ENCODE measurements around the gene ACSF3.
"Not testable (repeated sequence)": the region's sequence is repeated elsewhere in the genome, so short reads cannot be mapped to it uniquely, and the experiment has no call there.

The ACSF3 gene

DNA sequence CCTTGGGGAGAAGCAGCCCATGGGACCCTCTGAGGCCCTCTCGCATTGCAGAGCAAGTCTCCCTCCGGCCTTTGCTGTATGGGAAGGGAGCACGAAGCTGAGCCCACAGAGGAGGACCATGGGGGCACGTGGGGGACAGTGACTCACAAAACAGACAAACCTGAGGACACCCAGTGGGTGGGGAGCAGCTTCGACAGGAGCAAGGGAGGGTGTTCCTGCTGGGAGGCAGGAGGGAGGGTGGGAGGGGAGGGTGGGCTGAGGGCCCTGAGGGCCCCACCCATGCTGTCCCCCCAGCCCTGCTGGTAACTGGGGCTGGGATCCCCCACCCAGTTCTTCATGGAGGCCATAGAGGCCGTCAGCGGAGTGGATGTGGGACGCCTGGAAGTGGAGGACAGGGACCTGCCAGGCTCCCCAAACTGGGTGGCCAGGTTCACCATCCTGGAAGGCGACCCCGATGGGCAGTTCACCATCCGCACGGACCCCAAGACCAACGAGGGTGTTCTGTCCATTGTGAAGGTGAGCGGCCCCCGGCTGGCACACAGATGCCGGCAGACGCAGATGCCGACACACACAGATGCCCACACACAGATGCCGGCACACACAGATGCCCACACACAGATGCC lies 94.2 kb downstream of the ACSF3 start (continued):
- TF ChIP-seq, protein P1, sequence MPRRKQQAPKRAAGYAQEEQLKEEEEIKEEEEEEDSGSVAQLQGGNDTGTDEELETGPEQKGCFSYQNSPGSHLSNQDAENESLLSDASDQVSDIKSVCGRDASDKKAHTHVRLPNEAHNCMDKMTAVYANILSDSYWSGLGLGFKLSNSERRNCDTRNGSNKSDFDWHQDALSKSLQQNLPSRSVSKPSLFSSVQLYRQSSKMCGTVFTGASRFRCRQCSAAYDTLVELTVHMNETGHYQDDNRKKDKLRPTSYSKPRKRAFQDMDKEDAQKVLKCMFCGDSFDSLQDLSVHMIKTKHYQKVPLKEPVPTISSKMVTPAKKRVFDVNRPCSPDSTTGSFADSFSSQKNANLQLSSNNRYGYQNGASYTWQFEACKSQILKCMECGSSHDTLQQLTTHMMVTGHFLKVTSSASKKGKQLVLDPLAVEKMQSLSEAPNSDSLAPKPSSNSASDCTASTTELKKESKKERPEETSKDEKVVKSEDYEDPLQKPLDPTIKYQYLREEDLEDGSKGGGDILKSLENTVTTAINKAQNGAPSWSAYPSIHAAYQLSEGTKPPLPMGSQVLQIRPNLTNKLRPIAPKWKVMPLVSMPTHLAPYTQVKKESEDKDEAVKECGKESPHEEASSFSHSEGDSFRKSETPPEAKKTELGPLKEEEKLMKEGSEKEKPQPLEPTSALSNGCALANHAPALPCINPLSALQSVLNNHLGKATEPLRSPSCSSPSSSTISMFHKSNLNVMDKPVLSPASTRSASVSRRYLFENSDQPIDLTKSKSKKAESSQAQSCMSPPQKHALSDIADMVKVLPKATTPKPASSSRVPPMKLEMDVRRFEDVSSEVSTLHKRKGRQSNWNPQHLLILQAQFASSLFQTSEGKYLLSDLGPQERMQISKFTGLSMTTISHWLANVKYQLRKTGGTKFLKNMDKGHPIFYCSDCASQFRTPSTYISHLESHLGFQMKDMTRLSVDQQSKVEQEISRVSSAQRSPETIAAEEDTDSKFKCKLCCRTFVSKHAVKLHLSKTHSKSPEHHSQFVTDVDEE (CRISPR knock-in tag; IDR thresholded peaks at IDR 0.05), result no peak
- no peak for TF ChIP-seq CSDC2 (CRISPR knock-in tag; IDR thresholded peaks at IDR 0.05)
- no peak for TF ChIP-seq ESRRG (CRISPR knock-in tag; IDR thresholded peaks at IDR 0.05)
- TF ChIP-seq, protein P2, sequence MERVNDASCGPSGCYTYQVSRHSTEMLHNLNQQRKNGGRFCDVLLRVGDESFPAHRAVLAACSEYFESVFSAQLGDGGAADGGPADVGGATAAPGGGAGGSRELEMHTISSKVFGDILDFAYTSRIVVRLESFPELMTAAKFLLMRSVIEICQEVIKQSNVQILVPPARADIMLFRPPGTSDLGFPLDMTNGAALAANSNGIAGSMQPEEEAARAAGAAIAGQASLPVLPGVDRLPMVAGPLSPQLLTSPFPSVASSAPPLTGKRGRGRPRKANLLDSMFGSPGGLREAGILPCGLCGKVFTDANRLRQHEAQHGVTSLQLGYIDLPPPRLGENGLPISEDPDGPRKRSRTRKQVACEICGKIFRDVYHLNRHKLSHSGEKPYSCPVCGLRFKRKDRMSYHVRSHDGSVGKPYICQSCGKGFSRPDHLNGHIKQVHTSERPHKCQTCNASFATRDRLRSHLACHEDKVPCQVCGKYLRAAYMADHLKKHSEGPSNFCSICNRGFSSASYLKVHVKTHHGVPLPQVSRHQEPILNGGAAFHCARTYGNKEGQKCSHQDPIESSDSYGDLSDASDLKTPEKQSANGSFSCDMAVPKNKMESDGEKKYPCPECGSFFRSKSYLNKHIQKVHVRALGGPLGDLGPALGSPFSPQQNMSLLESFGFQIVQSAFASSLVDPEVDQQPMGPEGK (CRISPR knock-in tag; IDR thresholded peaks at IDR 0.05; ENCODE audit: borderline replicate concordance), result no peak

DNA sequence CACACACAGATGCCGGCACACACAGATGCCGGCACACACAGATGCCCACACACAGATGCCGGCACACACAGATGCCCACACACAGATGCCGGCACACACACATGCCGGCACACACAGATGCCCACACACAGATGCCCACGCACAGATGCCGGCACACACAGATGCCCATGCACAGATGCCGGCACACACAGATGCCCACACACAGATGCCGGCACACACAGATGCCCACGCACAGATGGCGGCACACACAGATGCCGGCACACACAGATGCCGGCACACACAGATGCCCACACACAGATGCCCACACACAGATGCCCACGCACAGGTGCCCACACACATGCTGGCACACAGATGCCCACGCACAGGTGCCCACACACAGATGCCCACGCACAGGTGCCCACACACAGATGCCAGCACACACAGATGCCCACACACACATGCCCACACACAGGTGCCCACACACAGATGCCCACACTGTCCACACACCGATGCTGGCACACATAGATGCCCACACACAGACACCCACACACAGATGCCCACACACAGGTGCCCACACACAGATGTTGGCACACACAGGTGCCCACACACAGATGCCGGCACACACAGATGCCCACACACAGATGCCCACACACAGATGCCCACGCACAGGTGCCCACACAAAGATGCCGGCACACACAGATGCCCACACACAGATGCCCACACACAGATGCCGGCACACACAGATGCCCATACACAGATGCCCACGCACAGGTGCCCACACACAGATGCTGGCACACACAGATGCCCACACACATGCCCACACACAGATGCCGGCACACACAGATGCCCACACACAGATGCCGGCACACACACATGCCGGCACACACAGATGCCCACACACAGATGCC lies 95.1 kb downstream of the ACSF3 start:
- ATAC-seq, result not testable (repeated sequence)

DNA sequence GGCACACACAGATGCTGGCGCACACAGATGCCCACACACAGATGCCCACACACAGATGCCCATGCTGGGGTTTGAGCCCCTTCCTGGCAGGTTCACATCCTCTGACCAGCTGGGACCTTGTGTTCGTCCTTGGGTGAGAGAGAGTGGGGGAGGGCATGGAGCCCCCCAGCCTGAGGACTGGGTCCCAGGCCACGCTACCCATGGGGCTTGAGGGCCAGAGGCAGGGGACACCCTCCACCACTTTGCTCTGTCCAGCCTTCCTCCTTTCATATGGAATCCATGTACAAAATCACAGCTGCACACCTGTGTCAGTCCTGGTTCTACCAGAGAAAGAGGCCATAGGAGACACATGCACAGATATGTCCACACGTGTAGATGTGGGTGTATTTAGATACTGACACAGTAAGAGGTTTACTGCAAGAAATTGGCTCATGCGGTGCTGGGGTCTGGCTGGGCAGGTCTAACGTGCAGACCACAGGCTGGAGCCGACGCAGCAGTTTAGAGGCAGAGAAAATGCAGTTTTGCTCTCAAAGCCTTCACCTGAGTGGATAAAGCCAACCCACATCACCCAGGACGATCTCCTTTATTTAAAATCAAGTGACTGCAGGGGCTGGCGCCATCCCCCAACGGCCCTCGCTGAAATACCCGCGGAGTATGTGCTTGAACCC lies 95.8 kb downstream of the ACSF3 start:
- ATAC-seq, result no peak
- TF ChIP-seq, protein P2 (CRISPR knock-in tag; IDR thresholded peaks at IDR 0.05; ENCODE audit: borderline replicate concordance), result no peak
- TF ChIP-seq TCF4 (CRISPR knock-in tag; IDR thresholded peaks at IDR 0.05; ENCODE audit: borderline replicate concordance), result no peak
- TF ChIP-seq ZC3H10 (CRISPR knock-in tag; IDR thresholded peaks at IDR 0.05), result no peak
- TF ChIP-seq ZFP3 (CRISPR knock-in tag; IDR thresholded peaks at IDR 0.05), result no peak
- TF ChIP-seq OSR1 (CRISPR knock-in tag; IDR thresholded peaks at IDR 0.05), result no peak
- TF ChIP-seq, protein P3, sequence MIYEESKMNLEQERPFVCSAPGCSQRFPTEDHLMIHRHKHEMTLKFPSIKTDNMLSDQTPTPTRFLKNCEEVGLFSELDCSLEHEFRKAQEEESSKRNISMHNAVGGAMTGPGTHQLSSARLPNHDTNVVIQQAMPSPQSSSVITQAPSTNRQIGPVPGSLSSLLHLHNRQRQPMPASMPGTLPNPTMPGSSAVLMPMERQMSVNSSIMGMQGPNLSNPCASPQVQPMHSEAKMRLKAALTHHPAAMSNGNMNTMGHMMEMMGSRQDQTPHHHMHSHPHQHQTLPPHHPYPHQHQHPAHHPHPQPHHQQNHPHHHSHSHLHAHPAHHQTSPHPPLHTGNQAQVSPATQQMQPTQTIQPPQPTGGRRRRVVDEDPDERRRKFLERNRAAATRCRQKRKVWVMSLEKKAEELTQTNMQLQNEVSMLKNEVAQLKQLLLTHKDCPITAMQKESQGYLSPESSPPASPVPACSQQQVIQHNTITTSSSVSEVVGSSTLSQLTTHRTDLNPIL (CRISPR knock-in tag; IDR thresholded peaks at IDR 0.05; ENCODE audit: low read depth), result no peak
- TF ChIP-seq ZNF70 (CRISPR knock-in tag; IDR thresholded peaks at IDR 0.05), result no peak
- no peak for TF ChIP-seq ARNTL (CRISPR knock-in tag; IDR thresholded peaks at IDR 0.05; ENCODE audit: borderline replicate concordance, low read depth)

DNA sequence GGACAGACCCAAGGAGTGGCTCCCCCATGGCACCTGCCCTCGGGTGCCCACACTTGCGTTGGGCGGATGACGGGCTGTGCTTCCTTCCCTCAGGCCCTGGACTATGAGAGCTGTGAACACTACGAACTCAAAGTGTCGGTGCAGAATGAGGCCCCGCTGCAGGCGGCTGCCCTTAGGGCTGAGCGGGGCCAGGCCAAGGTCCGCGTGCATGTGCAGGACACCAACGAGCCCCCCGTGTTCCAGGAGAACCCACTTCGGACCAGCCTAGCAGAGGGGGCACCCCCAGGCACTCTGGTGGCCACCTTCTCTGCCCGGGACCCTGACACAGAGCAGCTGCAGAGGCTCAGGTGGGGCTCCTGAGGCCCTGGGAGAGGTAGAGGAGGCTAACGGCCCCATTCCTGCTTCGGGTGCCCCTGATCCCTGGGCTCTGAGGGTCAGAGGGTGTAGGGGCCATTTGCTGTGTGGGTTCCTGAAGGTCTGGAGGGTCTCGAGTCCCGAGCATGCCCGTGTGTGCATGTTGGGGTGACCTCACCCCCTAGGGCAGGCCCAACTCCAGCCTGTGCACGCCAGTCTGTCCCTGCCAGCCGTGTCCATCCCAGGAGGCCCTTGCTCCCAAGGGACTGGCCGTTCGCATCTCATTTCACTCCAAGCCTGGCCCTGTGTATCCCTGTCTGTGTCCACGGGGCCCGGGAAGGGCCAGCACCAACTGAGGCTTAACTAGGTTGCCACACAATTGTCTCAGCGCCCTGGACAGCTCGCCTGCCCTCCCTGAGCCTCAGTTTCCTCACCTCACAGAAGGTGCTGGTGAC lies 96.7 kb downstream of the ACSF3 start:
- TF ChIP-seq RARB (CRISPR knock-in tag; IDR thresholded peaks at IDR 0.05) (no peak), PPARA (CRISPR knock-in tag; IDR thresholded peaks at IDR 0.05; ENCODE audit: borderline replicate concordance) (no peak), ARNTL (CRISPR knock-in tag; IDR thresholded peaks at IDR 0.05; ENCODE audit: borderline replicate concordance, low read depth) (no peak), ZFP30 (CRISPR knock-in tag; IDR thresholded peaks at IDR 0.05) (no peak), ZC3H10 (CRISPR knock-in tag; IDR thresholded peaks at IDR 0.05) (no peak)
- ATAC-seq, result no peak

Measured in SK-N-SH treated with all-trans-retinoic acid at 6 μM for 48 hours (cell line).